H1 (cell line): ENCODE data around the gene SLC6A6. TPM values are rescaled to one million over a fixed set of nuclear protein-coding genes. Genes with fewer than 3 reads are reported as not detected.

ENCODE experiments used
- CBX5 ChIP-seq: fragments of 300-800, 300-1000 bp; sonication (generic); IDR thresholded peaks from 2 replicates; pipeline ENCODE4 v1.7.1; 2016; ENCODE audit warnings: antibody characterized with exemption, low read length, low read depth
- CHD7 ChIP-seq: fragments of 300-600 bp; sonication (generic); IDR thresholded peaks from 2 replicates; pipeline ENCODE4 v1.7.1; 2012; ENCODE audit warnings: low read length, moderate library complexity, mild to moderate bottlenecking, inconsistent platforms; ENCODE audit not compliant: insufficient replicate concordance
- SP4 ChIP-seq: IDR thresholded peaks from 2 replicates; pipeline ENCODE4 v1.6.1; 2012; ENCODE audit warnings: low read length, inconsistent platforms
- polyA plus RNA-seq, 7 experiments: library from polyadenylated mRNA; depleted of rRNA in 3 of 7; stranded (reverse) in 5 of 7; unstranded in 2 of 7; fragments of >200 nt in 5 of 7; fragments of 200-250 nt in 2 of 7; gene quantifications; 1 replicate in 5 of 7; 2 replicates in 1 of 7; 4 replicates in 1 of 7; pipeline versions ENCODE4 v1.2.1 to v1.2.3, GENCODE V29; 2011 to 2013; ENCODE audit warnings: missing spikeins in 2 of 7, mixed read lengths in 2 of 7
- total RNA-seq: library from RNA; stranded (reverse); fragmentation: NEBNext Ultra II Directional; extraction: Animal tissue kit (Norgen Biotek cat#: 25700); gene quantifications from 2 replicates; pipeline ENCODE4 v1.2.1, GENCODE V29; 2021

The SLC6A6 gene
- total and polyA plus RNA-seq, 2 of the 8 experiments (the other 6 are each of a cell fraction or from before 2014, with no cell fraction given) = 66.2 to 144 TPM

DNA sequence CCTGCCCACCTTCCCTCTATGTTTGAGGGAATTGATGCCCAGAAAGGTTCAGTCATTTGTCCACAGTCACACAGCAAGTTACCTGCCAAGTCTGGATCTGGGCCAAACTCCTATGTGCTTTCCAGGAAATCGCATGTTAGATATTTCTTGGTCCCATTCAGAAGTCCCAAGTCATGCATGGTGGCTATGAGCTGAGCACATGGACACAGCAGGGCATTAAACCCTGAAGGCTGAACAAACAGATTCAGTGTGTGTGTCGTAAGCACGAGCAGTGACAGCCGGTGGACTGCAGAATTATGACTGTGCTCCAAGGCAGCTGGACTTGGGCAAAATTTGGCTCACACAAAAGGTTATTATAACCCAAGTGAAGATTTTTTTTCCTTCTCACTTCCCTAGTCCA, 11.4 kb upstream of the SLC6A6 start (continued):
- TF ChIP-seq CHD7 (no peak), SP4 (no peak), CBX5 (no peak)
